Peyer's patch (tissue), 4 donors: ENCODE results near the gene MLXIPL. TPM values are rescaled to one million over a fixed set of nuclear protein-coding genes. Genes with fewer than 3 reads are reported as not detected.
"Not testable (repeated sequence)": the region's sequence is repeated elsewhere in the genome, so short reads cannot be mapped to it uniquely, and the experiment has no call there.

Experiments
- DNase-seq, 3 donors: peaks; one replicate each; pipeline ENCODE4 v3.0.0-alpha.2; 2017 to 2019
- H3K27ac ChIP-seq, 4 donors: fragments of 200-600 bp; sonication (generic); one replicate each; pipeline ENCODE4 v1.5.1; 2016 to 2019
- H3K27me3 ChIP-seq, 2 donors: fragments of 200-600 bp; sonication (generic); one replicate each; pipeline ENCODE4 v1.5.1; 2019
- H3K36me3 ChIP-seq, 3 donors: fragments of 200-600 bp; sonication (generic); one replicate each; pipeline ENCODE4 v1.5.1; 2016 to 2019
- H3K4me1 ChIP-seq, 4 donors: fragments of 200-600 bp; sonication (generic); one replicate each; pipeline ENCODE4 v1.5.1; 2016 to 2019
- H3K4me3 ChIP-seq, 4 donors: fragments of 200-600 bp; sonication (generic); 1 replicate in 3 of 4; 2 replicates in 1 of 4; pipeline ENCODE4 v1.5.1; 2016 to 2019; ENCODE audit warnings: mild to moderate bottlenecking in 1 of 4
- H3K9me3 ChIP-seq, 4 donors: fragments of 200-600 bp; sonication (generic); one replicate each; pipeline ENCODE4 v1.5.1; 2016 to 2019; ENCODE audit warnings: mild to moderate bottlenecking in 1 of 4
- CTCF ChIP-seq, 6 experiments: fragments of 450-650 bp in 4 of 6; fragments of 200-600 bp in 2 of 6; sonication (generic) in 1 of 6; IDR thresholded peaks; one replicate each; pipeline ENCODE4 v1.5.1; 2017 to 2019; ENCODE audit warnings: antibody characterized with exemption in 6 of 6, mild to moderate bottlenecking in 3 of 6, moderate library complexity in 1 of 6
- POLR2A ChIP-seq, 2 donors: fragments of 450-650 bp; IDR thresholded peaks; one replicate each; pipeline ENCODE4 v1.5.1; 2017; ENCODE audit warnings: antibody characterized with exemption in 2 of 2, mild to moderate bottlenecking in 2 of 2, moderate library complexity in 2 of 2
- total RNA-seq, 4 donors: library from RNA; depleted of rRNA; stranded (reverse); fragments of >200 nt; gene quantifications; one replicate each; pipeline ENCODE4 v1.1.0, GENCODE V29; 2016

MLXIPL gene
- total RNA-seq, 4 donors from 2014 or later: 114 to 465 (median 293) TPM

- no peaks in the 10 kb centered on the region for H3K9me3 ChIP-seq
- H3K27ac ChIP-seq: no peak overlapping the region
- no peaks in the 10 kb centered on the region for H3K36me3 ChIP-seq
- H3K4me1 ChIP-seq: peaks cover 0 to 7% (median 7%) of the 10 kb centered on the region in 4 donors
- H3K4me3 ChIP-seq: no peak overlapping the region
- no peak for TF ChIP-seq POLR2A (IDR thresholded peaks at IDR 0.05)
- no peak for TF ChIP-seq CTCF (IDR thresholded peaks at IDR 0.05)
- DNase-seq: no peak
- no peaks in the 10 kb centered on the region for H3K27me3 ChIP-seq
Observed at GRCh38 chr7:73618538-73618937, 5.8 kb downstream of the MLXIPL start.

DNA sequence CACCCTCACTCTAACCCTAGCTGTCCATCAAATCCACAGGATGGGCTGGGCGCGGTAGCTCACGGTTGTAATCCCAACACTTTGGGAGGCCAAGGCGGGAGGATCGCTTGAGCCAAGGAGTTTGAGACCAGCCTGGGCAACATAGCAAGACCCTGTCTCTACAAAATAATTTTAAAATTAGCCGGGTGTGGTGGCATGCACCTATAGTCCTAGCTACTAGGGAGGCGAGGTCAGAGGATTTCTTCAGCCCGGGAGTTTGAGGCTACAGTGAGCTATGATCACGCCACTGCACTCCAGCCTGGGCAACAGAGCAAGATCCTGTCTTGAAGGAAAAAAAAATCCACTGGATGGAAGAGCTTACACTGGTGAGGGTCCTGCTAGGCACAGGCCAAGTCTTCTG, 6.8 kb downstream of the MLXIPL start:
- H3K36me3 ChIP-seq: not testable (repeated sequence)

GRCh38 chr7:73615886-73616285, 8.4 kb downstream of the MLXIPL start:
- Histone ChIP-seq H3K27ac (no peak overlapping the region), H3K36me3 (no peaks in the 10 kb centered on the region), H3K4me3 (no peak overlapping the region), H3K27me3 (no peaks in the 10 kb centered on the region), H3K9me3 (no peaks in the 10 kb centered on the region), H3K4me1 (peaks cover 0 to 17% (median 4%) of the 10 kb centered on the region in 4 donors)
- no peak for TF ChIP-seq POLR2A (IDR thresholded peaks at IDR 0.05)
- no peak for TF ChIP-seq CTCF (IDR thresholded peaks at IDR 0.05)
- no peak for DNase-seq

More for the DNA sequence above, 6.8 kb downstream of the MLXIPL start:
- H3K27ac ChIP-seq, H3K9me3 ChIP-seq, H3K4me3 ChIP-seq, H3K27me3 ChIP-seq, H3K4me1 ChIP-seq, DNase-seq: not testable (repeated sequence)

DNA sequence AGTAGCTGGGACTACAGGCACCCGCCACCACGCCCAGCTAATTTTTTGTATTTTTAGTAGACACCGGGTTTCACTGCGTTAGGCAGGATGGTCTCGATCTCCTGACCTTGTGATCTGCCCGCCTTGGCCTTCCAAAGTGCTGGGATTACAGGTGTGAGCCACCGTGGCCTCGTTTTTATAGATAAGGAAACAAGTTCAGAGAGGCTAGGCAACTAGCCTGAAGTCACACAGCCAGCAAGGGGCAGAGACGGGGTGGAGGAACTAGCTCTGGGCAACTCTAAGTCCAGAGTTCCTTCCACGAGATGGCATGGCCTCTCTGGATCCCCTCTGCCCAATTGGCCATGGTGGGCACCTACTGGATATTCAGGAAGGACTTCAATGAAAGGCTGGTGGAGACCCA, 9.4 kb downstream of the MLXIPL start:
- DNase-seq, H3K4me3 ChIP-seq, H3K9me3 ChIP-seq, H3K27me3 ChIP-seq, H3K36me3 ChIP-seq: not testable (repeated sequence)
- Histone ChIP-seq H3K27ac (peak overlapping the region in 2 of 4 donors; percentile 83 to 87), H3K4me1 (peaks cover 0 to 17% (median 4%) of the 10 kb centered on the region in 4 donors)

DNA sequence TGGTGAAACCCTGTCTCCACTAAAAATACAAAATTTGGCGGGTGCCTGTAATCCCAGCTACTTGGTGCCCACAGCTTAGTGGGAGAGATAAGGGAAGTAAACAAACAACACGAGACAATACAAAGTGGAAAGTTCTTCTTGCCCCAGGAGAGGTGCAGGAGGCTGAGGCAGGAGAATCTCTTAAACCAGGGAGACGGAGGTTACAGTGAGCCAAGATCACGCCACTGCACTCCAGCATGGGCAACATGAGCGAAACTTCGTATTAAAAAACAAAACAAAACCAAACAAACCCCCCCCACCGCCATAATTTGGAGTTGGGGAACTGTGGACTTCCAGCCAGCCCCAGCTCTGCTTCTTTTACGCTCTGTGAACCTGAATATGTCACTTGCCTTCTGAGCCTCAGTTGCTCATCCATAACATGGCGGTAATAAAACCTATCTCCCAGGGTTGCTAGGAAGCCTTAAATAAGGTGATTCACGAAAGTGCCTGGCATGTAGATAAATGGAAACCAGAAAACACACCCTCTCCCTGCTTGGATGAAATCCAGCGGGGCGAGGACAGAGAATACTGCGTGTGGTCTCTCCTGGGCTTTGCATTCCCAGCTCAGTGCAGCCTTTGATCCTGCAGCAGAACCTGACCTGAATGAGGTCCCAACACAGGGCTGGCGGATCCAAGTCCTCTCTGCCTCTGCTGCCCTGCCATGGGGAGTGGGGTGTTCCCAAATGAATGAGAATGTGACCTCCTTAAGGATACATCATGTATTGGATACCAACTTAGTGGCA, 10.2 kb downstream of the MLXIPL start:
- H3K4me3 ChIP-seq: no peak overlapping the region
- H3K9me3 ChIP-seq: no peaks in the 10 kb centered on the region
- no peaks in the 10 kb centered on the region for H3K36me3 ChIP-seq
- peak overlapping the region in 3 of 4 donors; percentile 53 to 87 (median 83) for H3K27ac ChIP-seq
- no peaks in the 10 kb centered on the region for H3K27me3 ChIP-seq
- peaks cover 0 to 17% (median 4%) of the 10 kb centered on the region in 4 donors for H3K4me1 ChIP-seq
- peak in 2 of 3 donors; percentile 79 to 81 for DNase-seq
- TF ChIP-seq CTCF (IDR thresholded peaks at IDR 0.05): no peak
- TF ChIP-seq POLR2A (IDR thresholded peaks at IDR 0.05): no peak

DNA sequence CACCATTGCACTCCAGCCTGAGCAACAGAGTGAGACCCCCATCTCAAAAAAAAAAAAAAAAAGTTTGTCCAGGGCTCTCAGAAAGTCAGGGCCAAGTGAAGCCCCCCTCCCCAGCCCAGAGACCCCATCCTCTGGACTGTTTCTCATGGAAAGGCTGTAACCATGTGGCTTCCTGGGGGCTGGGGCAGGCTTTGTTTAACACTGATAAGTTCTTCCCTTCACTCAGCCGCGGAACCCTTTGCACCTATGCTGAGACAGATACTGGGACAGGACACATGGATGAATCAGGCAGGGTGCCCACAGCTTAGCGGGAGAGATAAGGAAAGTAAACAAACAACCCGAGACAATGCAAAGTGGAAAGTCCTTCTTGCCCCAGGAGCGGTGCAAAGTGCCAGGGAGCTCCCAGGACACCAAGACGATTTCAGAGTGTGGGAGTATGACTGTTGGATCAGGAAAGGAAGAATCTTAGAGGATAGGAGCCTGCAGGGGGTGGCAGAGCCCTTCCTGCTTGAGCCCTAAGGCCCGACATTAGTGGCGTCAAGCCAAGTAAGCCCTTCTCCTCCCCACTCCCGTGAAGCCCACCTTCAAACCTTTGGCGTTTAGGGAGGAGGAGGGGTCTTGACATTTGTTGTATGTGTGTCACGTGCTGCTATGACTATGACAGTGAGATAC, 11.6 kb downstream of the MLXIPL start:
- Histone ChIP-seq H3K9me3 (no peaks in the 10 kb centered on the region), H3K4me1 (peaks cover 0 to 17% (median 4%) of the 10 kb centered on the region in 4 donors), H3K27me3 (no peaks in the 10 kb centered on the region), H3K4me3 (no peak overlapping the region), H3K27ac (peak overlapping the region in 3 of 4 donors; percentile 53 to 87 (median 83)), H3K36me3 (no peaks in the 10 kb centered on the region)
- peak in 2 of 3 donors; percentile 84 to 91 for DNase-seq
- TF ChIP-seq POLR2A (IDR thresholded peaks at IDR 0.05) (no peak), CTCF (IDR thresholded peaks at IDR 0.05) (peak in 3 of 6 experiments; percentile 49 to 59 (median 54))
